ENCODE measurements around the gene ZNF839. TPM values are rescaled to one million over a fixed set of nuclear protein-coding genes. Genes with fewer than 3 reads are reported as not detected.

The ZNF839 gene
- polyA plus RNA-seq, 3 donors = 0.47 to 17.0 (median 1.7) TPM

DNA sequence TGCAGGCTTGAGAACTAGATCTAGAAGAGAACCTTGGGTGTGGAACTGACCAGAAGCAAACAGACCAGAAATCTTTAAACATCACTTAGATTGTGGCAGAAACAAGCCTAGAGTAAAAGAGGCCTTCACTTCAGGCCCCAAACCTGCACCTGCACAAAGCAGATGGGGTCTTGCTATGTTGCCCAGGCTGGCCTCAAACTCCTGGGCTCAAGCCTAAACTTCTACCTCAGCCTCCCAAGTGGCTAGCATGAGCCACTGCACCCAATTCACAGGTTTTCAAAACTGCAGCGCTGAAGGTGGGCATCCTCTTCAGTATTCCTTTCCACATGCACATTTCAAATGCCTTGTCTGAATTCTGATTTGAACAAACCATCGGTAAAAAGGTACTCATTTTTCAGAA is 34.4 kb upstream of the ZNF839 start:
- Mint-ChIP-seq H3K27me3 (ENCODE audit: low read depth in 3 of 3) (no peaks in the 10 kb centered on the region), H3K36me3 (no peaks in the 10 kb centered on the region), H3K4me3 (no peak overlapping the region), H3K4me1 (no peaks in the 10 kb centered on the region), H3K9me3 (peaks cover 0 to 4% (median 0%) of the 10 kb centered on the region in 7 donors), H3K27ac (no peak overlapping the region)
- H3K9me3 ChIP-seq (replicated peaks in 1 of 2; ENCODE audit: control insufficient read depth in 1 of 2, insufficient read depth in 1 of 2, low read length in 2 of 2) = no peaks in the 10 kb centered on the region
- H3K79me2 ChIP-seq (ENCODE audit: insufficient read depth, low read length) = no peaks in the 10 kb centered on the region
- intact Hi-C loops (cut with micrococcal nuclease) = no loop called here
- H3K27me3 ChIP-seq (ENCODE audit: control insufficient read depth in 2 of 2, insufficient read depth in 2 of 2, low read length in 2 of 2) = no peaks in the 10 kb centered on the region
- no peak for DNase-seq
- no peak overlapping the region for H3K4me3 ChIP-seq (replicated peaks in 1 of 3; ENCODE audit: low read depth in 2 of 3, low read length in 3 of 3)
- H3K9ac ChIP-seq (ENCODE audit: insufficient read depth, low read length, poor library complexity, severe bottlenecking) = no peak overlapping the region
- WGBS (ENCODE audit: insufficient coverage) = 83% methylated on average over 1 of the region's 2 CpGs
- no peaks in the 10 kb centered on the region for H3K36me3 ChIP-seq (replicated peaks in 1 of 2; ENCODE audit: control insufficient read depth in 1 of 2, insufficient read depth in 2 of 2, low read length in 2 of 2)
- no peaks in the 10 kb centered on the region for H3K4me1 ChIP-seq (ENCODE audit: control insufficient read depth in 1 of 2, insufficient read depth in 2 of 2, low read length in 2 of 2)
- no peak overlapping the region for H3K4me2 ChIP-seq (replicated peaks; ENCODE audit: extremely low read depth, low read length, poor library complexity, severe bottlenecking)
- H2AFZ ChIP-seq (ENCODE audit: insufficient read depth, low read depth, low read length, poor library complexity, severe bottlenecking) = no peak overlapping the region
- H3K27ac ChIP-seq (ENCODE audit: low read depth in 1 of 2, low read length in 2 of 2) = no peak overlapping the region
- H4K20me1 ChIP-seq (ENCODE audit: insufficient read depth, low read length) = no peaks in the 10 kb centered on the region
- TF ChIP-seq, protein P1, sequence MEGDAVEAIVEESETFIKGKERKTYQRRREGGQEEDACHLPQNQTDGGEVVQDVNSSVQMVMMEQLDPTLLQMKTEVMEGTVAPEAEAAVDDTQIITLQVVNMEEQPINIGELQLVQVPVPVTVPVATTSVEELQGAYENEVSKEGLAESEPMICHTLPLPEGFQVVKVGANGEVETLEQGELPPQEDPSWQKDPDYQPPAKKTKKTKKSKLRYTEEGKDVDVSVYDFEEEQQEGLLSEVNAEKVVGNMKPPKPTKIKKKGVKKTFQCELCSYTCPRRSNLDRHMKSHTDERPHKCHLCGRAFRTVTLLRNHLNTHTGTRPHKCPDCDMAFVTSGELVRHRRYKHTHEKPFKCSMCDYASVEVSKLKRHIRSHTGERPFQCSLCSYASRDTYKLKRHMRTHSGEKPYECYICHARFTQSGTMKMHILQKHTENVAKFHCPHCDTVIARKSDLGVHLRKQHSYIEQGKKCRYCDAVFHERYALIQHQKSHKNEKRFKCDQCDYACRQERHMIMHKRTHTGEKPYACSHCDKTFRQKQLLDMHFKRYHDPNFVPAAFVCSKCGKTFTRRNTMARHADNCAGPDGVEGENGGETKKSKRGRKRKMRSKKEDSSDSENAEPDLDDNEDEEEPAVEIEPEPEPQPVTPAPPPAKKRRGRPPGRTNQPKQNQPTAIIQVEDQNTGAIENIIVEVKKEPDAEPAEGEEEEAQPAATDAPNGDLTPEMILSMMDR (IDR thresholded peaks at IDR 0.05) = no peak

- Mint-ChIP-seq H3K4me1 (no peaks in the 10 kb centered on the region), H3K27ac (no peak overlapping the region), H3K9me3 (peaks cover 0 to 4% (median 0%) of the 10 kb centered on the region in 7 donors), H3K36me3 (no peaks in the 10 kb centered on the region), H3K4me3 (no peak overlapping the region), H3K27me3 (ENCODE audit: low read depth in 3 of 3) (peaks cover 0 to 2% (median 2%) of the 10 kb centered on the region in 3 donors)
- Histone ChIP-seq H3K36me3 (replicated peaks in 1 of 2; ENCODE audit: control insufficient read depth in 1 of 2, insufficient read depth in 2 of 2, low read length in 2 of 2) (no peaks in the 10 kb centered on the region), H3K4me3 (replicated peaks in 1 of 3; ENCODE audit: low read depth in 2 of 3, low read length in 3 of 3) (no peak overlapping the region), H4K20me1 (ENCODE audit: insufficient read depth, low read length) (no peaks in the 10 kb centered on the region), H3K27ac (ENCODE audit: low read depth in 1 of 2, low read length in 2 of 2) (no peak overlapping the region), H3K4me2 (replicated peaks; ENCODE audit: extremely low read depth, low read length, poor library complexity, severe bottlenecking) (no peak overlapping the region), H3K9me3 (replicated peaks in 1 of 2; ENCODE audit: control insufficient read depth in 1 of 2, insufficient read depth in 1 of 2, low read length in 2 of 2) (no peaks in the 10 kb centered on the region), H3K9ac (ENCODE audit: insufficient read depth, low read length, poor library complexity, severe bottlenecking) (no peak overlapping the region), H3K4me1 (ENCODE audit: control insufficient read depth in 1 of 2, insufficient read depth in 2 of 2, low read length in 2 of 2) (no peaks in the 10 kb centered on the region), H2AFZ (ENCODE audit: insufficient read depth, low read depth, low read length, poor library complexity, severe bottlenecking) (no peak overlapping the region), H3K27me3 (ENCODE audit: control insufficient read depth in 2 of 2, insufficient read depth in 2 of 2, low read length in 2 of 2) (no peaks in the 10 kb centered on the region), H3K79me2 (ENCODE audit: insufficient read depth, low read length) (no peaks in the 10 kb centered on the region)
- DNase-seq = no peak
- intact Hi-C loops (cut with micrococcal nuclease) = no loop called here
- TF ChIP-seq, protein P1 (IDR thresholded peaks at IDR 0.05) = no peak
- no CpG with 5 or more reads among the region's 2 CpGs for WGBS (ENCODE audit: insufficient coverage)
Measured at GRCh38 chr14:102288139-102288538, 31.4 kb upstream of the ZNF839 start.

Measured in CD14-positive monocyte (primary cell).